IPS-20b (cell line): ENCODE measurements around the gene ITGA2.

Source experiments
- H3K27ac ChIP-seq: one replicate; pipeline ENCODE4 v1.5.1; 2013; ENCODE audit warnings: low read length
- H3K27me3 ChIP-seq: 2 replicates; pipeline ENCODE4 v1.6.1; 2013; ENCODE audit warnings: mild to moderate bottlenecking, low read length, inconsistent platforms; ENCODE audit not compliant: insufficient read depth
- H3K36me3 ChIP-seq: 2 replicates; pipeline ENCODE4 v1.6.1; 2013; ENCODE audit warnings: low read depth, mild to moderate bottlenecking, inconsistent platforms, low read length, moderate library complexity; ENCODE audit not compliant: insufficient read depth
- H3K4me1 ChIP-seq: 2 replicates; pipeline ENCODE4 v1.6.1; 2013; ENCODE audit warnings: mild to moderate bottlenecking, control low read depth, inconsistent platforms, low read length, moderate library complexity; ENCODE audit not compliant: insufficient read depth
- H3K4me3 ChIP-seq: 2 replicates; pipeline ENCODE4 v1.5.1; 2013; ENCODE audit warnings: mild to moderate bottlenecking, low read length, inconsistent platforms
- H3K9ac ChIP-seq: 2 replicates; pipeline ENCODE4 v1.6.1; 2013; ENCODE audit warnings: low read depth, mild to moderate bottlenecking, inconsistent platforms, low read length, moderate library complexity
- H3K9me3 ChIP-seq: 2 replicates; pipeline ENCODE4 v1.6.1; 2013; ENCODE audit warnings: mild to moderate bottlenecking, low read depth, low read length, inconsistent platforms; ENCODE audit not compliant: insufficient read depth

Gene ITGA2

DNA sequence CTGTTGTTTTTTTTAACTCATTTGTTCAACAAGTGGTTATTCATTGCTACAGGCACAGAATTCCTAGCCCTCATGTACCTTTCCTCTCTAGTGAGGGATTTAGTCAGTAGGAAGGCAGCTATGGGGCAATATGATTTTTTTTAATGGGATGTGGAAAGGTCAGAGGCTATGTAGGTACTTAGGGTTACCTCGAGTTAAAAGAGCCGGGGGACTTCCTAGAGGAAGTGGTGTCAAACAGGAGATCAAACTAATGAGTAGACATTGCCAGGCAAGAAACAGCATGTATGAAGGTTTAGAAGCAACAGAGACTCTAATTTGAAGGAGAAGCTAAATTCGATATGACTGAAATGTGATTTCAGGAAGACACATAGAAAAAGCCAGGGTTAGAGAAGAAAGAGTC lies 50.7 kb downstream of the ITGA2 start:
- Histone ChIP-seq H3K36me3 (no peaks in the 10 kb centered on the region), H3K27me3 (no peaks in the 10 kb centered on the region), H3K4me3 (no peak overlapping the region), H3K4me1 (no peaks in the 10 kb centered on the region; the same call in 1 of the 2 replicates), H3K27ac (no peak overlapping the region), H3K9ac (no peak overlapping the region), H3K9me3 (no peaks in the 10 kb centered on the region)

GRCh38 chr5:53041071-53041692 lies 52.0 kb downstream of the ITGA2 start:
- no peak overlapping the region for H3K27ac ChIP-seq
- H3K9me3 ChIP-seq = no peaks in the 10 kb centered on the region
- no peaks in the 10 kb centered on the region for H3K36me3 ChIP-seq
- H3K4me3 ChIP-seq = no peak overlapping the region
- no peak overlapping the region for H3K9ac ChIP-seq
- H3K27me3 ChIP-seq = no peaks in the 10 kb centered on the region
- no peaks in the 10 kb centered on the region; the same call in 1 of the 2 replicates for H3K4me1 ChIP-seq

- Histone ChIP-seq H3K4me1 (no peaks in the 10 kb centered on the region; the same call in 1 of the 2 replicates), H3K4me3 (no peak overlapping the region), H3K9me3 (no peaks in the 10 kb centered on the region), H3K27ac (no peak overlapping the region), H3K36me3 (no peaks in the 10 kb centered on the region), H3K9ac (no peak overlapping the region), H3K27me3 (no peaks in the 10 kb centered on the region)
Measured at GRCh38 chr5:53041740-53042139, 52.6 kb downstream of the ITGA2 start.

GRCh38 chr5:53045263-53045662 lies 56.1 kb downstream of the ITGA2 start:
- Histone ChIP-seq H3K9ac (no peak overlapping the region), H3K36me3 (no peaks in the 10 kb centered on the region), H3K4me1 (no peaks in the 10 kb centered on the region), H3K4me3 (no peak overlapping the region), H3K9me3 (no peaks in the 10 kb centered on the region), H3K27me3 (no peaks in the 10 kb centered on the region), H3K27ac (no peak overlapping the region)

DNA sequence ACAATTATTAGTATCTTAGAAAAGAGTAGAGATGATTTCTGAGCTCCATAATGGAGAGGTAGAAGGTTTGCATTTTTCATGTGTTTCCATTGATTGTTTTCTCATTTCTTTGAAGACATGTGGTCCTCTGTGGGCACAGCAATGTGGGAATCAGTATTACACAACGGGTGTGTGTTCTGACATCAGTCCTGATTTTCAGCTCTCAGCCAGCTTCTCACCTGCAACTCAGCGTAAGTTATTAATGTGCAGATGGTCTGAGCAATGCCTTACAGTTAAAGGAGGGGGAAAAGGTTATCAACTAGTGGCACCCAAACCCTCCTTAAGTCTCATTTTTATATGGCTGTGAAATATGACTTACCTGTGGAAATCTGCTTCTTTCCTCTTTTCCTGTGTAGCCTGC lies 59.1 kb downstream of the ITGA2 start:
- Histone ChIP-seq H3K27ac (no peak overlapping the region), H3K36me3 (no peaks in the 10 kb centered on the region), H3K4me3 (no peak overlapping the region), H3K4me1 (no peaks in the 10 kb centered on the region), H3K9ac (no peak overlapping the region), H3K9me3 (no peaks in the 10 kb centered on the region), H3K27me3 (no peaks in the 10 kb centered on the region)

DNA sequence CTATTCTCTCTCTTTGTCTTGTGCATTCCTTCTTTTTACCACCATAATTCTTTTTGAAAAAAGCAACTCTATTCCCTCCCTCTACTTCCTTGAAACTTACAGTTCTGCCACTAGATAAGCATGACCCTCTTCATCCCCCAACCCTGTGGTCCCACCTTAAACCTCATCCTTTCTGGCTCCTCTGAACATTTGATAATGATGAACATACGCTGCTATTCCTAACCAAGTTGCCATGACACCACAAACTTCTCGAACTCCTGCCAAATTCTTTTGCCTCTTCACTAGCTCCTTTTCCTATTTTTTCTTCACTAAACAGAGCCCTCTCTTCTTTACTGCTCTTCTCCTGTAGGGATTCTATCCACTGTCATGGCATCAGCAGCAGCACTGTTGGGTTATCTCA lies 63.3 kb downstream of the ITGA2 start:
- Histone ChIP-seq H3K9me3 (no peaks in the 10 kb centered on the region), H3K9ac (no peak overlapping the region), H3K4me1 (no peaks in the 10 kb centered on the region), H3K36me3 (0 out of 2 replicates have a peak, but pooled peaks cover 3% of the 10 kb centered on the region), H3K4me3 (no peak overlapping the region), H3K27ac (no peak overlapping the region), H3K27me3 (no peaks in the 10 kb centered on the region)

DNA sequence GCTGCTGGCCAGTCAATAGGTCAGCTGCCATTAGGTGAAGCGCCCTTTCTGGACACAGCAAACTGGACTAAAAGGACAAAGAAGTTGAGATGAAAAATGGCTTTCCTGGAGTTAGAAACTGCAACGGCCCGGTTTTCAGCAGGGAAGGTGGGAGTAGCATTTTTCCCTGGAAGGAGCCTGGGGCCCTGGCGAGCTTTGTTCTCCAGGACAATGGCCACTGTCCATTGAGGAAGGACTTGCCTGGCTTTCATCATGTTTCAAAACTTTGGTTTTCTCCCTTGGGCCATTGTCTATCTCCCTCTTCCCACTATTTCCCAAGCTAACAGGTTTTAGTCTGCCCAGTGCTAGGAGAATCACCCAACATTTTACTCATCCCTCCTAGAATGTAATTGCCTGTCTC lies 64.2 kb downstream of the ITGA2 start:
- H3K9ac ChIP-seq = no peak overlapping the region
- no peak overlapping the region for H3K4me3 ChIP-seq
- H3K36me3 ChIP-seq = 0 out of 2 replicates have a peak, but pooled peaks cover 3% of the 10 kb centered on the region
- no peak overlapping the region for H3K27ac ChIP-seq
- H3K27me3 ChIP-seq = no peaks in the 10 kb centered on the region
- no peaks in the 10 kb centered on the region for H3K9me3 ChIP-seq
- no peaks in the 10 kb centered on the region for H3K4me1 ChIP-seq

GRCh38 chr5:53055365-53055764 lies 66.2 kb downstream of the ITGA2 start:
- H3K4me1 ChIP-seq = no peaks in the 10 kb centered on the region
- no peaks in the 10 kb centered on the region for H3K27me3 ChIP-seq
- H3K36me3 ChIP-seq = peaks cover 3% of the 10 kb centered on the region; the same call in 1 of the 2 replicates
- H3K9ac ChIP-seq = no peak overlapping the region
- no peak overlapping the region for H3K27ac ChIP-seq
- no peaks in the 10 kb centered on the region for H3K9me3 ChIP-seq
- H3K4me3 ChIP-seq = no peak overlapping the region

DNA sequence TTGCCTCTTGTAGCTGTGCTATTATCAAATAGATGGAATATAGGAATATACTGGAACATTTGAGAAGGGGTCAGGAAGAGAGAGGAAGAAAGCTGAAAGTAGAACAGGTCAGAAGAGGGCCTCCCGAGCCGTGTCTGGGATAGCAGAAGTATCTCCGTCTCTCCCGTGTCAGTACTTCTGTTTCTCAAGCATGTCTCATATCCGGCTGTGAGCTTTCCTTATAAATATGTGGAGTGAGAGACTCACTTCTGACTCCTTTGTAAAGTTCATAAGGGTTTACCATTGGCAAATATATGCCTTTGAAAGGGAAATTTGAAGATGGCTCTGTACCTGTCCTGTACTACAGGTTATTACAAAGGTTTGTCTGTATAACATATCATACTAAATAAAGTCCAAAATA lies 70.1 kb downstream of the ITGA2 start:
- Histone ChIP-seq H3K27me3 (no peaks in the 10 kb centered on the region), H3K4me3 (no peak overlapping the region), H3K4me1 (no peaks in the 10 kb centered on the region), H3K9me3 (no peaks in the 10 kb centered on the region), H3K27ac (no peak overlapping the region), H3K36me3 (no peaks in the 10 kb centered on the region; the same call in 1 of the 2 replicates), H3K9ac (no peak overlapping the region)

DNA sequence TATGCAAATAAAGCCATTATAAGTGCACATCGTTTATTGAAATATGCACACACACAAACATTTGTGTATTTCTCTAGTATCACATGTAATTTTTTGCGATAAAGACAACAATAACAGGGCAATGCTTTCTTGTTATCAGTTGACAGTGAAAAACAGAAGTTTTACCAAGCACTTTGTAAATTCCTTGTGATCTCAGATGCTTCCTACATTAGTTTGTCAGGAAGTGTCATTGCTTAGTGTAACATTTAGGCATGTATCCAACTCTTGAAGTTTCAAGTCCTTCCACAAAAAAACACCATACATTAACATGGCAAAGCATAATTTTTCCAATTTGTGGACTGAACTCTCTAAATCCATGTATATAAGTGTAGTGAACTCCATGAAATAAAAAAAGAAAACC lies 74.0 kb downstream of the ITGA2 start:
- Histone ChIP-seq H3K27ac (no peak overlapping the region), H3K4me3 (no peak overlapping the region), H3K27me3 (no peaks in the 10 kb centered on the region), H3K9ac (no peak overlapping the region), H3K9me3 (no peaks in the 10 kb centered on the region), H3K4me1 (no peaks in the 10 kb centered on the region), H3K36me3 (peaks cover 4% of the 10 kb centered on the region)

GRCh38 chr5:53063791-53064190 lies 74.6 kb downstream of the ITGA2 start:
- Histone ChIP-seq H3K27ac (no peak overlapping the region), H3K36me3 (peaks cover 4% of the 10 kb centered on the region), H3K9me3 (no peaks in the 10 kb centered on the region), H3K4me1 (no peaks in the 10 kb centered on the region), H3K4me3 (no peak overlapping the region), H3K9ac (no peak overlapping the region), H3K27me3 (no peaks in the 10 kb centered on the region)

DNA sequence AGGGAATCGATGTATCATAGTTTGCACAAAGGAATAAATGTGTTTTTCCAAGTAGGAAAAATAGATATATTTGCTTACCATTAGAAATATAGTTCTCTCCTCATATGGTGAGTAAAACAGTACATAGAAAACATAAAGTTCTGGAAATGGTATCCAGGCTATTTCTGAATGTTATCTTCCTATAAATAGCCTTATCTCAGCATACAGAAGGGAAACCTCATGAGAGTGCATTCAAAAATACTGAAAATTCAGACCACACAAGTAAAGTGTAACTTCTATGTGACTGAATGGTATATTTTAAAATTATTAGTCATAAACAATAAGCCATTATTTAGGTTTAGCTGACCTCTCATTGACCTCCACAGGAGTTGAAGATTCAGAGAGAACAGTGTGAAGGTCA lies 76.9 kb downstream of the ITGA2 start:
- Histone ChIP-seq H3K4me1 (no peaks in the 10 kb centered on the region), H3K27ac (no peak overlapping the region), H3K36me3 (peaks cover 4% of the 10 kb centered on the region; the same call in 1 of the 2 replicates), H3K27me3 (no peaks in the 10 kb centered on the region), H3K9ac (no peak overlapping the region), H3K4me3 (no peak overlapping the region), H3K9me3 (no peaks in the 10 kb centered on the region)
